ELR (cell line): ENCODE measurements around the gene NRF1.
"Not testable (repeated sequence)": the region's sequence is repeated elsewhere in the genome, so short reads cannot be mapped to it uniquely, and the experiment has no call there.

Source experiments
- DNase-seq: peaks from one replicate; pipeline ENCODE4 v3.0.0-alpha.2; 2015; ENCODE audit warnings: low read depth

Gene NRF1

DNA sequence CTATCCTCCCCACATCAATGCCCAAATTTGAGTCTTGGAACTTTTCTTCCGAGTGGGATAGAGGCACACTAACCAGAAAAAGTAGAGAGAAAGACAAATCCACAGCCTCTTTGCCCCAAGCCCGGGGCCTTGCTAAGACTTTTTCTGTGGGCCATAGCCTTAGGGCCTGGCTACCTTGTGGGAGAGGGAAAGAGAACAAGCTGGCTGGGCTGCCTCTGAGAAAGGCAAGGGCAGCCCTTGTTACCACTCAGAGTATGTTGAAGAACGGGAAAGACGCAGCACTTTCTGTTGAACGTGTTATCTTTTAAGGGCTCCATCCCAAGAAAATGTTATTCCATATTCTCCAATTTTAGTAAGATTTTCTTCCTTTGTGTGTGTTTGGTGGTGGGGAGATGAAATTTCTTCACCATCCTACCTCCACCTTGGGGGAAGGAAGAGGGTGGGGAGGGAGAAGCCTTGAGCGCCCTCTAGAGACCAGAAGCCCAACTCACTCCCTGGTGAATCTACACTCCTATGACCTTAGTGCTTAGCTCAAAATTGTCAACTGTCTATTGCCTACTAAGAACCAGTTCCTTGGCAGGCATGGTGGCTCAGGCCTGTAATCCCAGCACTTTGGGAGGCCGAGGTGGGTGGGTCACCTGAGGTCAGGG lies 3.9 kb upstream of the NRF1 start:
- DNase-seq = peak; percentile 61

DNA sequence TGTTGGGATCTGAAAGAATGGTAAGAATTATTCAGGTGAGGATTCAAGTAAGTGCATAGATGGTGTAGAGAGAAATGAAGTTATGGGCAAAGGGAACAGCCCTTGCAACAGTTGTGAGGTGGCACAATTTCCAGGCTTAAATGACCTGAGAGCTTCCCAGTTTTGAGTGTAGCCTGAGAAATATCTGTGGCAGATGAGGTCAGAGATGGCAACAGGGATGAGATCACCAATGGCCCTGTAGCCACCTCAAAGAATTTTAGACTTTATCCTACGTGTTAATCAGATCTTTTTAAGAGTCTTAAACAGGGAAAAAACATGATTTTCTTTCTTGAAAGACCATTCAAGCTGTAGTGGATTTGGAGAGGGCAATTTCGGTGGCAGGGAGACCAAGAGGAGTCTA lies 1.9 kb upstream of the NRF1 start:
- DNase-seq = peak; percentile 35

DNA sequence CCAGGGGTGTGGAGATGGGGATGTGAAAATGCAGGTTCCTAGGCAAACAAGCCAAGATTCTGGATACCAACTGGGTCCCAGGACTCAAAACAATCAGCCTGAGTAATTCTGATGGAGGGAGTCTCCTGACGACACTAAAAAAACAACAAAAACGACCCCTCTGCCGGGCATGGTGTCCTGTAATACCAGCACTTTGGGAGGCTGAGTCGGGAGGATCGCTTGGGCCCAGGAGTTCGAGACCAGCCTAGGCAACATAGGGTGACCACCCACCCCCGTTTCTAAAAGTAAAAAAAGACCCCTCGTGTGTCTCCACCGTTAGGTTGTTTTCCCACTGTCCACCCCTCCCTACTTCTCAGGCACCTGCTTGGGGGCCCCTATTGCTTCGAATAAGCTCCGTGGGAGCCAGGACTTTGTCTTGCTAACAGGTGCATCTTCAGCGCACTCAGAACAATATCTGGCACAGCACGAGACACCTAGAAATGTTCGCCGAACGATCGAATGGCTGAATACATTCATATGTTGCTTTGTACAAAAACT lies 743 bp upstream of the NRF1 start:
- no peak for DNase-seq

DNA sequence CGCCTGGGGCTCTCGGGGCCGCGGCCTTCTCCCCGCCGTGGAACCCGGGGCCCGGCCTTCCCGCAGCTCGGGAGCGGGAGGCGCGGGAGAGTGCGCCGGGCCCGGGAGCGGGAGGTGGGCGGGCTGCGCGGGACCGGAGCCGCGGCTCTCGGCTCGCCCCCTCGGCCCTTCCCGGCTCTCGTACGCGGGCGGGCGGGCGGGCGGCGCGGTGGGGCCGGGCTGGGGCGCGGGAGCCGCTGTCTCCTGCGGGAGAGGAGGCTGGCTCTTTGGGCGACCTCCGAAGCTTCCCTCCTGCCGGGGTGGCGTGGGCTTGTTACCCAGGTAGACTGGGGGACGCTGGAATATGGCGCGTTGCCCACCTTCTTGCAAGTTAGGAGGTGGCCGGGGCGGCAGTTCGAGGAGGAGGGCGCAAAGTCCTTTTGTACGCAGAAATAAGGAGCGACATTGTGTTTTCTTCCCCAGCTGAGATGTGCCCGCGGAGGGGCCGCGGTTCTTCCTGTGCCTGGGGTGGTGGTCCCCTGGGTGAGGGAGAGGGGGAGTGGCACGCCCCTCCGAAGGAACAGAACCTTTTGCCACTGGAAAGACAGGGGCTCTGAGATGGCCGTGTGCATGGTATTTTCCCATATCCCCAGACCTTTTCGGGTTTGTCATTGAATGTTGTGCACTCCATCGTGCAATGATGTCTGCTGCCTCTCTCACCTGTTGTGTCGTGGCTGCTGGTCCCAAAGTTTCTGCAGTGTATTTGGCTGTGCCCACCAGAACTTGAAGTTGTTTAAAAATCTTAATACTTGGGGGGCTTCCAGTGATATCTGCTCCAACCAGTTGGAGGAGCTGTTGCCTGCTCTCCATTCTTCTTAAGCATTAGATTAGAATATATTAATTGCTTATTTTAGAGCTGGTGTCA lies 844 bp downstream of the NRF1 start:
- DNase-seq = peak; percentile 56

DNA sequence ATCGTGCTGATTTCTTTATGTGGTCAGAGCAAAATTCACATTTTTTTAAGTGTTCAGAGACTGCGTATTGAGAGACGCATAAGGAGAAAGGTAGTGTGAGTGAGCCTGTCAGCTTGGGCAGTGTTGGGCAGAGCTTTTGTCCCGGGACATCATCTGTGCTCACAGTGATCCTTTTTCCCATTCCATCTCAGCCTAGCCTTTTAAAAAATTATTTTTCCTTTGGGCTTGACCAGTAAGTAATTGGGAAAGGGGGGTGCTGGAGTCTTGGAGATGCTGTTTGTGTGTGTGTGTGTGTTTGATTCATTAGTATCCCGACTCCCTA lies 1.5 kb downstream of the NRF1 start:
- no peak for DNase-seq

DNA sequence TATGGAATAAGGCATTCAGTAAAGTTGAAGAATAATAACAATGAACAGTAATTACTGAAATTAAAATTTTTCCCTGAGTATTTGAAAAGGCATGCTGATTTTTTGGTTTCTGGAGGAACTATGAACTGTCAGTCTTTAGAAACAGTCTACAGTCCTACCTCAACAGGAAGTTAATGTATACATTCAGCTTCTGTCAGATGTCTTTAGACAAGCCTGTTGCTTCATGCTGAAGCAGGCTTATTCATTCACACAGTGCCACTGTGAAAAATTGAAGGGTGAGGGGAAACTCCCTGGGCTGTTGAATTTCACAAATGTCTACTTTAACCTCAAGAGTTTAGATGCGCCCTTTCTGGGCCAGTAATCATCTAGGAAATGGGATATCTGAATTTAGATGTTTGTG lies 3.5 kb downstream of the NRF1 start:
- DNase-seq = peak; percentile 65

DNA sequence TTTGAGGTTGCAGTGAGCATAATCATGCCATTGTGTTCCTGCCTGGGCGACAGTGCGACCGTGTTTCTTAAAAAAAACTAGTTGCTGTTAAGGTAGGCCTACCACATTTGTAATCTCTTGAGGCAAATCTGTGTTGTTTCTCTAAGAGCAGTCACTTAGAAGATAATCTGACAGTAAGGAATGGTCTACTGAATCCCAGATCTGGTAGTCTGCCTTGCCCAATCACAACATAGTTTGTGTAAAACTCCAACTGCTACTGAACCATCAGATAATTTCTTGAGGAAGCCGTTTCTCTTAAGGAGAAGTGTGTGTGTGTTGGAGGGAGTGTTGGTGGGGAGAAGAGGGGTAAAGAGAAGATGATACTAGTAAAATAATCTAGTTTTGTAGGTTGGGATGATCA lies 5.0 kb downstream of the NRF1 start:
- no peak for DNase-seq

DNA sequence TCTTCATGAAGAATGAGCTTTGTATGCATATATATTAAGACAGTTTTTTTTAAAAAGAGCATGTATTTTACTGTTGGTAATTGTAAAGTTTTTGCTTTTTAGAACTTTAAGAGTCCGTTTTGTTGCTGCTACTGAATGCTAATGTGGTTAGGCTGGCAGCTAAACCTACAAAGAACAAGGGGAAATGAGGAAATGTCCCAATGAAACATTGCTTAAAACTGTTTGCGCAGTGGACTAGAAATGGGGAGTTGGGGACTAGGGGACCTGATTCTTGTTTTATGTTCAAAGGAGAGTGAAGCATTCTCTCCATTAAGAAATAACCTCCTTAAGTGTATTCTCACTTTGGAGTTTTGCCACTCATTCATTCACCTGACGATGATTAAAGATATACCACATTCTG lies 5.7 kb downstream of the NRF1 start:
- DNase-seq = no peak

DNA sequence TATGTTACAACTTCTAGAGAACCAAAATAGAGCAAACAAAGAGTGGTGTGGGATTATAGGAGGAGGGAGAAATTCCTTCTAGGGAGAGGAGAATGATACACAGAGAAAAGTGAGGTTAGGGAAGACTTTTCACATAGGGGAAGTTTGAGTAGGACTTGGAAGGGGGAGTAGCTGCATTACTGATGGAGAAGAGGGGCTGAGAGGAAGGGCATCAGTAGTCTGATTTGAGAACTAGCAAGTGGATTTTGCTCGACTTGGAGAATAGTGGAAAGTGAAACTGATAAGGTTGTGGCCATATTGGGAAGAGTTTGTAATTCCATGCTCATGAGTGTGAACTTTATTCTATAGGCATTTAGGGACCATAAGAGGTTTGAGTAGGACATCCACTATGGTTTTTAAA lies 6.1 kb downstream of the NRF1 start:
- no peak for DNase-seq

DNA sequence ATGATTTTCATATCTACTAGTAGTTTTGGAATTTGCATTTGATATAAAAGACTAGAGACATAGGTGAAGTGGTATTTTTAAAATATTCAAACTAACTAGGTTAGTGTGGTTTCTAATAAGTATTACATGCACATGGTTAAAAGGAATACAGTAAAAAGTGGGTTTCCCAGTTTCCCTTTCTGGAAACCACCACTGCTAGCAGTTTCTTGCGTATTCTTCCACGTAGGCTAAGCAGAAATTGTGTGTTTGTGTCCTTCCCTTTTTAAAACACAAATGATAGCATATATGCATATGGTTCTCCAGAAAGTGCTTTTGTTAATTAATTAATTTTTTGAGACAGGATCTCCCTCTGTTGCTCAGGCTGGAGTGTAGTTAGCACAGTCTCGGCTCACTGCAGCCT lies 15.4 kb downstream of the NRF1 start:
- DNase-seq = no peak

DNA sequence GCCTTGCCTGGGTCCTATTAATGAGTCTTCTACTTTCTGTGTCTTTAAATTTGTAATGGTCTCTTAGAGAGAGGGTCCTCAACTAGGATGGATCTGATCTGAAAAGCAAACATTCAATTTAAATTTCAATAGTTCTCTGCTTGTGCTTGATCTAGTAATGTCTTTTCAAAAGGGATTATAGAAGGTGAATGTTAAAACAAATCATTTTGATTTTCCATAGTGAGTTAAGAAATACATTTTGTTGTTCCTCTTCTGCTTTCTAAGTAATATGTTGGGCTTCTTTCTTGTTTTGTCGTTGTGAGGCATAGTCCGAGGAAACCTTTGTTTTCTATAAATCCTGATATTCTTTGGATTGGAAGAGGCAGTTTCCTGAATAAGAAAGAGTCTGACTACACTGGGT lies 18.8 kb downstream of the NRF1 start:
- no peak for DNase-seq

DNA sequence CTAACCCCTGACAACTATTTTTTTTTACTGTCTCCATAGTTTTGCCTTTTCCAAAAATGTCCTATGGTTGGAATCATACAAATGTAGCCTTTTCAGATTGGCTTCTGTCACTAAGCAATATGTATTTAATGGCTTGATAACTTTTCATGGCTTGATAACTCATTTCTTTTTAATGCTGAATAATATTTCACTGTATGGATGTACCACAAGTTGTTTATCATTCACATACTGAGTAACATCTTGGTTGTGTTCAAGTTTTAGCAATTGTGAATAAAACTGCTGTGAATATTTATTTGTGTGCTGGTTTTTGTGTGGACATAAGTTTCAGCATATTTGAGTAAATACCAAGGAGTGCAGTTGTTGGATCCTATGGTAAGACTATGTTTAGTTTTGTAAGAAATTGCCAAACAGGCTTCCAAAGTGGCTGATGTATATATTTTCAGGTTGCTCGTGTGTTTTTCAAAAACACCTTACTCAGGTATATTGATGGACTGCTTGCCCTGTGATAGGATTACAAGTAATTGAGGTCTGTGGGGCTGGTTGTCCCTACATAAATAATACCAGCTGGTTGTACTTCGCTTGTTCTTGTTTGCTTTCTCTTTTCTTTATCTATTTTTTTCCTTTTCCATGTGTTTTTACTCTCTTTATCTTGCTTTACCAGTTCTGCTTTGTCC lies 23.0 kb downstream of the NRF1 start:
- DNase-seq = no peak

DNA sequence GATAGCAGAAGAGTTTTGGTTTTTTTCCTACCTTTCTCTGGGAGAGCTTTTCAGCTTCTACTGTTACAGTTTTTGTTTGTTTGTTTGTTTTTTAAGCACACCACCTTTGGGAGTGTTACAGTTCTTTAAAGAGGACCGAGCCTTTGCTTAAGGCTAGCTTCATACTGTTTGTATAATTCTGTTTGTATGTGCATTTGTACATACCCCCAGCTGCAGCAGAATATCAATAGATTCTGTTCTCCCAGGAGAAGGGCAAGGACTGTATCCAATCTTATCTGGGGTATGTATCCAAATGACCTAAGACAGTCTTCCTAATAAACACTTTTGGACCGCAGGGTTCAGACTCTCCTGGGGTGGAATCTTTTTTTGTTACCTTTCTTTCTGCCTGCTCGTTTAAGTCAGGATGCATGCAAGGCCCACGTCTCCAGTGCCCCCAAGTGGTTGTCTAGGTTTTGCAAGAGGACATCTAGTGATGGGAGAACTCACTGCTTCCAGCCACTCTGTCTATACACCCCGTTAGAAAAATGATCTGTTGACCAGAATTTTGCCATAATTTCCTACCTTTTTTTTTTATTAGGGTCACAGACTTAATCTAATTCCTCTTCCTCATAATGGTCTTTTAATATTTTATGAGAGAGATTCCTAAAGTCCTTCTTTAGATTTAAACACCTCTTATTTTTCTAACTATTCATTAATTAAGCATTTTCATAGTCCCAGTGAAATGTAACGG lies 23.9 kb downstream of the NRF1 start:
- DNase-seq = peak; percentile 78

DNA sequence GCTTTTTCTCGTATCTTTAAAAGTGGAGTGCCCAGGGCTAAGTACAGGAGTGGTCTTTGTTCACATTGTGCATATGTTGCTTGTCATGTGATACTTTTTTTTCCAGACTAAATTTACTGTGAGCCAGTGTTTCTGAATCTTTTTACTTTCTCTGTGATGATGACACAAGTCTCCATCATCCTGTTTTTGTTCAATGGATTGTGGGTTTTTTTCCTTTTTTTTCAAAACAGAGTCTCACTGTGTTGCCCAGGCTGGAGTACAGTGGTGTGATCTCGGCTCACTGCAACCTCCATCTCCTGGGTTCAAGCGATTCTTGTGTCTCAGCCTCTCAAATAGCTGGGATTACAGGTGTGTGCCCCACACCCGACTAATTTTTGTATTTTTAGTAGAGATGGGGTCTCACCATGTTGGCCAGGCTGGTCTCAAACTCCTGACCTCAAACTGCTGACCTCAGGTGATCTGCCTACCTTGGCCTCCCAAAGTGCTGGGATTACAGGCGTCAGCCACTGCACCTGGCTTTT lies 24.6 kb downstream of the NRF1 start:
- not testable (repeated sequence) for DNase-seq

DNA sequence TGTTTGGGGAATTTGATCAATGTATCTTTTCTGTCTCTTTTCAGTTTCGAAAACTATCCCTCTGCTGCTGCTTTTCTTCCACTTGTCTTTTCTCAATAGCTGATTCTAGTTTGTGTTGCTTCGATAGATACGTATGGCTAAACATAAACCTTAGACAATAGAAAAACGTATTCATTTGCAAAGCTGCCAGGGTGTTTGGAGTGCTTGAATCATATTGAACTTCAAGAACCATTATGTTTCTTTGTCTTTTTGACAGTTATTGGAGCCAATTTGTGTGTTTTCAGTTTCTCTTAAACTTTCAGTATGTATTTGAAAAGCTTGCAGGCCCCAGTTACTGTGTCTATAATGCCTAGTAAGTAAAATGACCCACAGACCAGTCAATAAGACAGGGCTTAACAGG lies 25.1 kb downstream of the NRF1 start:
- no peak for DNase-seq

DNA sequence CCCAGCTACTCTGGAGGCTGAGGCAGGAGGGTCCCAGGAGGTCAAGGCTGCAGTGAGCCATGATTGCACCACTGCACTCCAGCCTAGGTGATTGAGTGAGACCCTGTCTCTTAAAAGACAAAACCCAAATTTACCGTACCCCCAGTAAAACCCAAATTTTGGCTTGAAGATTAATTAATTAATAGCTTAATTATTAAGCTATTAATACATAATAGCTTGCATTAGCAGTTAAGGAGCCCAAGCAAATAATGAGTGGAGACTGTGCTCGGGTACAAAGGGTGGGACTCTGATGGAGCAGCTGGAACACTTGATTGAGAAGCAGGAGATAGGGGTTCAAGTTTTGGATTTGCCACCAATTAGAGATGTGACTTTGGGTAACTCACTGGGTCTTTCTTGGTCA lies 28.9 kb downstream of the NRF1 start:
- no peak for DNase-seq

DNA sequence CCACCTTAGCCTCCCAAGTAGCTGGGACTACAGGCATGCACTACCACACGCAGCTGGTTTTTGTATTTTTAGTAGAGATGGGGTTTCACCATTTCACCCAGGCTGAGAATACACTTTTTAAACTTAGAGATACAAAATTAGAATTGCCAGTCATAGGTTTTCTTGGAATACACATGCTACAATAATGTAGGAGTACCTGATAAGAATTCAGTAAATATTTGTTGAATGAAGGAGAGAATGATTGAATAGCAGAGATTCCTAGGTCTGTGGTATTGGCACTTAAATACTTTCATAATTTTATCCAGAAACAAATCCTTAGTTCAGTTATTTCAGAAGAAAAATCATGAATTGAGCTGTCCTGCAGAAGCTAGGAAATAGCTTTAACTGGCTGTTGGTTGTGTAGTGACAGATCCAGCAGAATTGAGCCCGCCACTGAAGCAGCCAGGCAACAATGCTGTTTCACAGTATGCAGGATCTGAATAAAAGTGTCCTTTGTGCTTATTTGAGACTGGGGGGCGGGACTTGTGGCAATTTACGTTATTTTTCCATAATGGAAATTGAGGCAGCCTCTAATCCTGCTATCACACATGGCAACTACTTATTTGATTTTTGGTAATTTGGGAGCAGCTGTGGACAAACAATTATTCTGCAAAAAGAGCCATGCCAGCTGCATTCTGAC lies 31.5 kb downstream of the NRF1 start:
- DNase-seq = no peak

DNA sequence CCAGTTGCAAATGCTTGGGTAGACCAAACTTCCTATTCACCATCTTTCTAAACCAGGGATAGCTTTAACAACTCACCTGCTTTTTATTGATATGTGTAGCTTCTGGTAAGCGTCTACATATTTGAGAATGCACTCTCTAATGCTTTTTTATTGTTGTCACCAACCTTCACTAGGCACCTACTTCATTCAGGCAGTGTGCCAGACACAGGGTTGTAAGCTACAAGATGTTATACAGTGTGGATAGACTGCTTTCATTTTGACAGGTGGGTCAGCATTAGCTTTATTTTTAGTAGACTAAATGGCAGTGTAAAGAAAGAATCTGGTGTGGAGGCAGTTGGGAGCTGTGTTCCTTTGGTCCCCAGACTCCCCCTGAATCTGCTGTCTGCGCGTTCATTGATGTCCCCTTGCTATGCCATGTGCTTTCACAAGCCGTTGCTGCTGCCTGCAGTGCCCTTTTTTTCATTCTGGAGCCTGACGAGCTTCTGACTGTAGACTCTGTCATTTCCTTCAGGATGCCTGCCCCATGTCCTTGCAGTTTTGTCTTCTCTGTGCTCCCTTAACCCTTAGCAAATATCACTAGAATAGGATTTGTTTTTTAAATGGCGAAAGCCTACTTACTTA lies 32.1 kb downstream of the NRF1 start:
- DNase-seq = peak; percentile 43

DNA sequence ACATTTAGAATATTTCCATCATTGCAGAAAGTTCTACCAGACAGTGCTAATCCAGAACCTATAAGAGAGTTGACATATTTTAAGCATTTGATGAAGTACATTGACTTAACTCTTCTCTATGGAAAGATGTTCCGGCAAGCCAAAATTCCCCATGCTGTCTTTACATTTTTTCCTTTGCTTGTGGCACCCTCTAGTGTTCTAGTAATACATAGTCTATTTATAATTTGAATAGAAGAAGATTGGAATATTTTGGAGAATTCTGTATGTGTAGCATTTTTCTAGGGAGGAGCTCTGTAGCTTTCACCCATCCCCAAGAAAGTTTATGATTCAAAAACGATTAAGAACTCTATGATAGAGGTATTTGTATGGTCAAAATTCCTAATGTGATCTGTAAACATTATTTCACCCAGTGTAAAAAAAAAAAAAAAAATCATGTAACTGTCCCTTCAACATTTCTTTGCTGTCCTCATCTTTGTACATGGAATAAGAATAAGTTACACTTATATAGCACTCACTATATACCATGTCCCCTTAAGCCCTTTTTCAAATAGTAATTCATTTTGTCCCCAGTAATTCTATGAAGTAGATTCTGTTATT lies 33.2 kb downstream of the NRF1 start:
- DNase-seq = peak; percentile 69

DNA sequence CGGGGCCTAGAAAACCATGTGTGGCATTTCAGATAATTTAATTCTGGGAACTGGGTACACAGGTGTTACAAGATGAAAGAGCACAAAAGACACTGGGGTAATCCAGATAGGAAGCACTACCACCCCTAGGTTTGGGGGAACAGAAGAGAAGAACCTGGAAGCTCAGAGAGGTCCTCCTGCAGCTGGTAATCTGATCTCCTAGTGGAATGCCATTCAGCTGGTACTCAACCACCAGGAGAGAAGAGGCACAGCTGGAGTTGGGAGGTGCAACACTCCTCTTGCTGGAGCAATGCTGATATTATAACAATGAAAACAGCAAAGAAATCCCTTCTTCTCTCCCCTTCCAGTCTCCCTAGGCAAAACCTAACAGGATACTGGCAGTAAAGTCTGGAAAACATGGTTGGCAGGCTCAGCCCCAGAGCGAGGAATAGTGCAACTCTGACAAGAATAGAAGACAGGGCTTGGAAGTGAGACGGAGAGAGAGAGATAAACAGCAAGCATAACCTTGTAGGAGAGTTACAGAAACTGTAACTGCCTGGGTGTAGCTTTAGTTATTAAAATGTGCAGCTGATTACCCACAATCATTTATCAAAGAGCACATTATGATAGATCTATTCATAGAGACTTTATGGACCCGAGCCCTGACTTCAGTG lies 35.0 kb downstream of the NRF1 start:
- DNase-seq = no peak
